Suprapubic skin (tissue), 4 donors: Measurements from ENCODE around the gene CNTN4.

Experiments used
- CTCF ChIP-seq, 2 donors: fragments of 200-600 bp in 1 of 2; fragments of 450-650 bp in 1 of 2; sonication (generic) in 1 of 2; IDR thresholded peaks; one replicate each; pipeline ENCODE4 v1.5.1; 2016 to 2019; ENCODE audit warnings: antibody characterized with exemption in 2 of 2, mild to moderate bottlenecking in 1 of 2, moderate library complexity in 1 of 2
- EP300 ChIP-seq: sonication (generic); formaldehyde crosslinking; IDR thresholded peaks from one replicate; pipeline ENCODE4 v1.6.1; 2017; ENCODE audit warnings: antibody characterized with exemption
- POLR2A ChIP-seq, 2 donors: fragments of 450-650 bp; IDR thresholded peaks; one replicate each; pipeline ENCODE4 v1.6.1; 2017; ENCODE audit warnings: antibody characterized with exemption in 2 of 2, mild to moderate bottlenecking in 2 of 2, moderate library complexity in 2 of 2
- POLR2AphosphoS5 ChIP-seq, 3 donors: sonication (generic); formaldehyde crosslinking; IDR thresholded peaks; one replicate each; pipeline ENCODE4 v1.6.1; 2017; ENCODE audit warnings: antibody characterized with exemption in 3 of 3

GRCh38 chr3:2268779-2269178 lies 170.1 kb downstream of the CNTN4 start:
- TF ChIP-seq POLR2A (IDR thresholded peaks at IDR 0.05), result no peak
- TF ChIP-seq CTCF (IDR thresholded peaks at IDR 0.05), result no peak
- TF ChIP-seq EP300, result no peak
- TF ChIP-seq POLR2AphosphoS5 (IDR thresholded peaks at IDR 0.05), result no peak
